Erythroblast (primary cell): ENCODE results near the gene GNG7.

Experiments
- GATA1 ChIP-seq: IDR thresholded peaks from 2 replicates; pipeline ENCODE4 v1.6.1; 2011; ENCODE audit warnings: low read depth, mild to moderate bottlenecking, control low read depth, low read length, moderate library complexity
- POLR2A ChIP-seq: IDR thresholded peaks from 2 replicates; pipeline ENCODE4 v1.6.1; 2011; ENCODE audit warnings: mild to moderate bottlenecking, low read length

GRCh38 chr19:2533686-2534422 is 168.6 kb downstream of the GNG7 start:
- no peak for TF ChIP-seq POLR2A
- TF ChIP-seq GATA1, result no peak
